Measurements from ENCODE around the gene BCR.

Gene BCR

GRCh38 chr22:23292453-23293350, 112.4 kb downstream of the BCR start:
- ChIA-PET CTCF (interaction anchor here (1.4 to 3.3 kb wide), 3 partner anchors 11 to 337 kb away, joined by 3 to 14 read pairs (median 5); no protein-coding TSS in a partner anchor), POLR2A (no interaction called here)
- no peak for TF ChIP-seq CTCF (IDR thresholded peaks at IDR 0.05; ENCODE audit: control extremely low read depth, extremely low read depth, low read depth, missing control alignments)
- DNase-seq (ENCODE audit: extremely low spot score): no peak

GRCh38 chr22:23293720-23294119, 113.4 kb downstream of the BCR start:
- ChIA-PET POLR2A (no interaction called here), CTCF (interaction anchor here (0.8 kb wide), 1 partner anchor 12 kb away, joined by 3 read pairs; no protein-coding TSS in a partner anchor)
- no peak for DNase-seq (ENCODE audit: extremely low spot score)
- no peak for TF ChIP-seq CTCF (IDR thresholded peaks at IDR 0.05; ENCODE audit: control extremely low read depth, extremely low read depth, low read depth, missing control alignments)

GRCh38 chr22:23294221-23294620, 113.9 kb downstream of the BCR start:
- no peak for TF ChIP-seq CTCF (IDR thresholded peaks at IDR 0.05; ENCODE audit: control extremely low read depth, extremely low read depth, low read depth, missing control alignments)
- ChIA-PET POLR2A (no interaction called here), CTCF (interaction anchor here (1.7 kb wide), 1 partner anchor 91 kb away, joined by 5 read pairs; no protein-coding TSS in a partner anchor)
- no peak for DNase-seq (ENCODE audit: extremely low spot score)

GRCh38 chr22:23300476-23300875, 120.2 kb downstream of the BCR start:
- no peak for TF ChIP-seq CTCF (IDR thresholded peaks at IDR 0.05; ENCODE audit: control extremely low read depth, extremely low read depth, low read depth, missing control alignments)
- no peak for DNase-seq (ENCODE audit: extremely low spot score)
- CTCF ChIA-PET: interaction anchor here (2.0 kb wide), 1 partner anchor 123 kb away, joined by 4 read pairs; no protein-coding TSS in a partner anchor
- POLR2A ChIA-PET: no interaction called here

GRCh38 chr22:23301591-23301990, 121.3 kb downstream of the BCR start:
- CTCF ChIA-PET: interaction anchor here (1.8 to 2.0 kb wide), 2 partner anchors 11 to 124 kb away, joined by 4 to 8 read pairs; no protein-coding TSS in a partner anchor

More at GRCh38 chr22:23301591-23301990, 121.3 kb downstream of the BCR start:
- TF ChIP-seq CTCF (IDR thresholded peaks at IDR 0.05; ENCODE audit: control extremely low read depth, extremely low read depth, low read depth, missing control alignments): no peak
- POLR2A ChIA-PET: no interaction called here
- no peak for DNase-seq (ENCODE audit: extremely low spot score)

Measured in GM10248 (cell line).